GM19455 (cell line): ENCODE measurements around the gene ACOT7.

Experiments
- ATAC-seq: cut with Tn5 transposase; IDR thresholded peaks from one replicate; pipeline ENCODE4 v1.9.1; 2021; ENCODE audit not compliant: unreplicated experiment

ACOT7 gene

DNA sequence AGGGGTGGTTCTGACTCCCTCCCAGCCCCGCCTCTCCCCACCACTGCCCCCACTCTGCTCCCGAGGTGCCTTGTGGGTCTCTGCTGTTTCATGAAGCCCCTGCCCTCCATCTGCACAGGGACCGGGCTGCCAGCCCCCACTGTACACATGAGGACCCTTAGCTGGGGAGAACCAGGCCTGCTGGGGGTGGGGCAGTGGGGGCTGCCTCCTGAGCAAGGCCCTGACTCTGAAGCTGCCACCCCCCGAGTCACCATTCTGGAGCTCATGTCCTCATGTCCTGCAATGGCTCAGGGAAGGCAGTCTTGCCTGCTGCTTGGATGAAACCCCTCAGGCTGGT is 141.2 kb downstream of the ACOT7 start:
- no peak for ATAC-seq

- ATAC-seq, result no peak
Measured at GRCh38 chr1:6251681-6252373, 141.7 kb downstream of the ACOT7 start.

GRCh38 chr1:6251233-6251632 is 142.3 kb downstream of the ACOT7 start:
- no peak for ATAC-seq

DNA sequence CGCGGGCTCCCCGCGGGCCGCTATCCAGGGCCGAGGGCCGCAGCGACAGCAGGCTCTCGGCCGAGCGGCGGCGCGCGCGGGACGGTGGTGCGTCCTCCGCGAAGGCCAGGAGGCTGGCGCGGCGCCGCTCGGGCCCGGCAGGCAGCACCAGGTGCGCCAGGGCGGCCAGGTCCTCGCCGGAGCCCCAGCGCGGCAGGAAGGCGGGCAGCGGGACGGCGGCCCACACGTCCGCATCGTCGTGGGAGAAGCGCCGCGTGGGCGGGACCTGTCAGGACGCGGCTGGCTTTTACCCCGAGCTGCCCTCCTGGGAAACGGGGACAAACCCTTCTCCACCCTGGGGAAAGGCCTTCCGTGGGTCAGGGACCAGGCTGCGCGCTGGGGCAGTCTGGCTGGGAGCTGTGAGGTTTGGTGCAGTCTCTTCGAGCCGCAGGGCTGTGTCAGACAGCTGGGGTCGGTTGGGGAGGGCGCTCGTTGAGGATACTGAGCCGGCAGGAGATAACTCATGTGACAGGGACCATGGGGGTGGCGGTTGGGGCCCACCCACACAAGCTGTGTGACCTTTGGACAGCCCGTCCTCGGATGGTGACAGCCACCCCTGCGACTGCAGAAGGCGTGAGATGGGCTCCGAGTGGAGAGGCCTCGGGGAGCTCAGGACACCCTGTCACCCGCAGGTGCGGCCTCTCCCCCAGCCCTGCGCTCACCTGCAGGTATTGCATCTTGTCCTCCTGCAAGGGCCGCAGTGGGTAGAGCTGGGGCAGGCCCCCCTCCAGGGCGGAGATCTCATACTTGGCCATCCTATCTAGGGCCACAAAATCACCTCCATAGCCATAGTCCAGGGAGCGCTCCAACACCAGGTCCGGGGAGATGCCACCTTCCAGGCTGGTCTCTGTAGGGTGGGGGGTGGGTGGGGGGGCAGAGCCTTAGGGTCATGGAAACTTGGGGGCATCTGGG is 143.6 kb downstream of the ACOT7 start:
- ATAC-seq, result no peak

- ATAC-seq, result no peak
Measured at GRCh38 chr1:6248932-6249738, 144.4 kb downstream of the ACOT7 start.

GRCh38 chr1:6248161-6248776 is 145.3 kb downstream of the ACOT7 start:
- no peak for ATAC-seq

DNA sequence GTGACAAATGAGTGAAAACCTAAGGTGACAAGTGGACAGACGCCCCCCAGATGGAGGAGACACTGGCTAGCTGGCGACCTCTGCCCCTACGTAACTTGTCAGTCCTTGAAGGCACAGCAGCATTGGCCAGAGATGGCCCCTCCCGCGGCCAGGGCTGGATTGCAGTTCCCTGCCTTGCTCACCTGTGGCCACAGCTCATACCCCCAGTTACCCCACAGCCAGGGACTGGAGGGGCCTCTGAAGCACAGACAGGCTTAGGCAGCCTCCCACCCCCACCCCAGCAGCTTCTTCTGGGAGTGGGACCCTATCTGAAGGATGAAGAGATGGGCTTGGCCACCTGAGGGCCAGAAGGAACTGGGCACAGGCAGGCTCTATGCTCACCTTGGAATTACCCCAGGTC is 145.9 kb downstream of the ACOT7 start:
- ATAC-seq, result no peak

DNA sequence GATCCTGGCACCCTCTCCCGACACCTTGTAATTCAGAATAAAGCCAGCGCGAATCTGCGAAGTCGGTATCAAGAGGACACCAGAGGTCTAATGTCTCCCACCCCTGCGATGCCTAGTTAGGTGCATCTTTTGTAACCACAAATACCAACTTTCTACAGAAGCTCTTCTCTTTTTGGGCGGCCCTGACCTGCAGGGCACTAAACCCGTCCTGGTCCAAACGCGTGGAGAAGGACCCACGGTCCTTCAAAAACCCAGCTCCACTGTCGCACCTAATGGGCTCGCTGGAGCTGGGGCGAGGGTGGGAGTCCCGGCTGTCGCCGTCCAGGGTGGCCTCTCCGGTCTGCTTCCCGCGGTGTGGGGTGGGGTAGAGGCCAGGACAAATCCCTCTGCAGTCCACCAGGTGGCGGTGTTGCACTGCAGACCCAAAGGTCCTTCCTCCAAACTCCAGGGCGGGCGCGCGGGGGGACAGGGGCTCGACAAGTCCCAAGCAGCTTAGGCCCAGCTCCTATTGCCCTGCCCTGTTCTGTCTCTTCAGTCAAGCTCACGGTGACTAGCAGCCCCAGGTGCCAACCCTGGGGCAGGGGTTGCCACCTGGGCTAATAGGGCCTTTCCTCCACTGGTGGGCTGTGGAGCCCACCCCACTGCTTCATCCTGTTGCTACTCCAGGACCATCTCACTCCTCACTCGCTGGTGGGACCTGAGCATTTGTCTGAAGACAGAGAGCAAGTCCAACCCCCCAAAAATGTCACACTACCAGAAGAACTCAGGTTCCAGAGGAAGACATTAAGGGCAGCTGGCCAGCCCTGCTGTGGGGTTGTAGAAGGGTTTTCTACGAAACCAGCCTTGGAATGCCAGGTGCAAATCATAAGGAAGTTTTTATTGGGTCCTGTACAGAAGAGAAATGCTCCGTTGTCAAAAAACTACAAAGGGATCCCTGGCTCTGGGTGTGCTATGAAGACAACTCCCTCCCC is 146.8 kb downstream of the ACOT7 start:
- ATAC-seq, result no peak

DNA sequence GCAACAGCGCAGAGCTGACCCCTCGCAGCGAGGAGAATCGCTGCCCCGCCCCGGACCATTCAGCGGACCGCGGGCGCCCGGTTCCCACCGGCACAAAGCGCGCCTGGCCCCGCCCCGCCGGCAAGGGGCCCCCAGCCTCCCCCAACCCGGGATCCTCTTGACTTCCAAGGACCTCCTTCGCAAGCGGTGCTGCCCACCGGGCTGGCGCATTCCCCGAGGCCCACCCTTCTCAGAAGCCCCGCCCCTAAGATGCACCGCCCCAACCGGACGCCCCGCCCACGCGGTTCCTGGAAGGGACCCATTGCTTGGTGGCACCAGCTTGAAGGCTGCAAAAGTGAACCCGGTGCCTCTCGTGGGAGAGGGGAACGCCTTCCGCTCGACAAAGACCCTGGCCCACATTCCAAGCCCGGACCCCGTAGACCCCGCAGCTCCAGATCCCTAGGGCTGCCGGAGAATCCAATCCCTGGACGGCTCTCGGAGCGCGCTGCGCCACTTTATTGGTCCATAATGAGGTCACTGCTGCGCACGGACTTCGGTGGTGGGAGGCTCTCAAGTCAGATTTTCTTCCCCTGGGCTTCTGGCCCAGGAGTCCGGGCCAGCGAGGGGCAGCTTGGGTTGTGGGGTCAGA is 147.6 kb downstream of the ACOT7 start:
- ATAC-seq, result no peak

GRCh38 chr1:6245086-6245868 is 148.3 kb downstream of the ACOT7 start:
- ATAC-seq, result peak; percentile 50

- no peak for ATAC-seq
Measured at GRCh38 chr1:6244401-6245049, 149.0 kb downstream of the ACOT7 start.

- ATAC-seq, result no peak
Measured at GRCh38 chr1:6243993-6244392, 149.6 kb downstream of the ACOT7 start, which contains the start of gene HES3. Gene HES3, plus strand, starts transcription at chr1:6244179. Its CDS starts 187 bp downstream, at chr1:6244366.

DNA sequence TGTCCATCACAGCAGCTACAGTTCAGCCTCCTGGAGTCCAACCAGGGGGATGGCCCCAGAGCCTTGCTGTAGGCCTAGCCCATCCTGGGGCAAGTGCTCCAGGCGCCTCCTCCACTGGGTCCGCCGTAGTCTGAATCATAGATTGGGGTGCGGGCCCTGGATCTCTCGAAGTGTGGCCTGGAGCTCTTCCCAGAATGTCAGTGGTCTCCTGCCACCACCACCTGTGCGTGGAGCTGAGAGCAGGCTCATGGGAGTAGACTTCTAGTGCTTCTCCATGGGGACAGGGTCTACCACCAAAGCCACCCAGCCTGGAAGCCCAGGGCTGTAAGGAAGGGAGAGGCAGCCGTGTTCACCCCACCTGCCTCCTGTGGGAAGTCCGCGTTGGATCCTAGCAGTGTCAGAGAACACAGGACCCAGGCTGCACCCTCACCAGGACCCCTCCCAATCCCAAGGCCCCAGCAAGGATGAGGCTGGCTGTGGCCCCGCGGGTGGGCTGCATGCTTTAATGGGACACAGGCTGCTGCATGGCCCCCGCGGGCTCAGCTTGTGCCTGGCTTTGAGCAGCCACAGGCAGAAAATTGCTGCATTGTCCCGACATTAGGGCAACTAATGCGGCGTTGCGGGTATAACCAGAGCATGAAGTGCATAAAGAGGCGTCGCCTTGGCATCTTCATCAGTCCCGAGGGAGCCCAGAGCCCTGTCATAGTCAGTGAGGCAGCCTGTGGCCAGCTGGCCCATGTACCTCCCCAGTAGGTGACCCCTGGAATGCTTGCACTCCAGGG is 150.3 kb downstream of the ACOT7 start:
- ATAC-seq, result no peak

DNA sequence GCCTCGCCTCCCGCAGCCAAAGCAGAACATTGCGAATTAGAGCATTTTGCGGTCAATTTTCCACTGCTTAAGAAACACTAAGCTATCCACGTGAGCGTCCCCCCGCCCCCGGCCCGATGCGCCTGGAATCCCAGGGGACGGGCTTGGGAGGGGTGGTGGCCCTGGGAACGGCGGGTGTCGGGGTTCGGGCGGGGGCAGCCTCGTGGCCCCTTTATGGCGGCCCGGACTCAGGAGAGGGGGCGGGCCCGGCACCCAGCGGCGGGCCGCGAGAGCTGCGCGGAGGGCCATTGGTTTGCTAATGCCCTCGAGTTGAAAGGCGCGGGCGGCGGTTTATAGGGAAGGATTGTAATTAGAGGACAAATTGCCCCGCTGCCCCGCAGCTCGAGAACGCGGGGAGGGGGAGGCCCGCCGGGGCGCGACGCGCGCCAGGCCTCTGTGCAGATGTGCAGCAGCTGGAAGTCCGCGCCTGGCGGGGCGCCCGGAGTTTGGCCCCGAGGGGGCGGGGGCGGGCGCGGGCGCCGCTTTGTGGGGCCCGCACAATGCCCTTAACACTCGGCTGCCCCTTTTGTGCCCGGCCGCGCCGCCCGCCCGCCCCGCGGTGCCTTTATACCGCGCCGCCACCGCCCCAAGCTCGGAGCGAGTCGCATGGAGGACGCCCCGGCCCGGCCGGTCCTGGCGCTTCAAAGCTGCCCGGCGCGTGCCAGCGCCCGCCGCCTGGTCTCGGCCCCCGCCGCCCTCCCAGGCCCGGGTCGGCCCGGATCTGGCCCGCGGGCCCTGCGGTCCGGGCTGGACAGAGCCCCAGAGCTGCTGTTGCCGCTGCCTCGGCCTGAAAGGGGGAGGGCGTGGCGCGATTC is 151.5 kb downstream of the ACOT7 start:
- no peak for ATAC-seq

GRCh38 chr1:6241107-6241886 is 152.3 kb downstream of the ACOT7 start:
- ATAC-seq, result no peak
